Measurements from ENCODE around the gene RAB5A. TPM values are rescaled to one million over a fixed set of nuclear protein-coding genes. Genes with fewer than 3 reads are reported as not detected.
"Not testable (repeated sequence)": the region's sequence is repeated elsewhere in the genome, so short reads cannot be mapped to it uniquely, and the experiment has no call there.

The RAB5A gene
- total RNA-seq, 1 experiment from 2014 or later: 75.4 TPM

GRCh38 chr3:19967812-19968211 is 20.9 kb downstream of the RAB5A start:
- Mint-ChIP-seq H3K4me1 (ENCODE audit: low read depth, unreplicated experiment) (peaks cover 29% of the 10 kb centered on the region), H3K27me3 (ENCODE audit: unreplicated experiment) (no peaks in the 10 kb centered on the region), H3K36me3 (ENCODE audit: insufficient read depth, unreplicated experiment) (peaks cover 13% of the 10 kb centered on the region), H3K27ac (ENCODE audit: unreplicated experiment) (no peak overlapping the region), H3K9me3 (ENCODE audit: low read depth, unreplicated experiment) (no peaks in the 10 kb centered on the region), H3K4me3 (ENCODE audit: low read depth, unreplicated experiment) (no peak overlapping the region)
- CTCF ChIA-PET: no interaction called here
- DNase-seq: no peak
- TF ChIP-seq, protein P1, sequence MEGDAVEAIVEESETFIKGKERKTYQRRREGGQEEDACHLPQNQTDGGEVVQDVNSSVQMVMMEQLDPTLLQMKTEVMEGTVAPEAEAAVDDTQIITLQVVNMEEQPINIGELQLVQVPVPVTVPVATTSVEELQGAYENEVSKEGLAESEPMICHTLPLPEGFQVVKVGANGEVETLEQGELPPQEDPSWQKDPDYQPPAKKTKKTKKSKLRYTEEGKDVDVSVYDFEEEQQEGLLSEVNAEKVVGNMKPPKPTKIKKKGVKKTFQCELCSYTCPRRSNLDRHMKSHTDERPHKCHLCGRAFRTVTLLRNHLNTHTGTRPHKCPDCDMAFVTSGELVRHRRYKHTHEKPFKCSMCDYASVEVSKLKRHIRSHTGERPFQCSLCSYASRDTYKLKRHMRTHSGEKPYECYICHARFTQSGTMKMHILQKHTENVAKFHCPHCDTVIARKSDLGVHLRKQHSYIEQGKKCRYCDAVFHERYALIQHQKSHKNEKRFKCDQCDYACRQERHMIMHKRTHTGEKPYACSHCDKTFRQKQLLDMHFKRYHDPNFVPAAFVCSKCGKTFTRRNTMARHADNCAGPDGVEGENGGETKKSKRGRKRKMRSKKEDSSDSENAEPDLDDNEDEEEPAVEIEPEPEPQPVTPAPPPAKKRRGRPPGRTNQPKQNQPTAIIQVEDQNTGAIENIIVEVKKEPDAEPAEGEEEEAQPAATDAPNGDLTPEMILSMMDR (IDR thresholded peaks at IDR 0.05; ENCODE audit: unreplicated experiment): no peak
- BruUV-seq (replicated peaks): no TSS peak
- intact Hi-C loops (cut with micrococcal nuclease; ENCODE audit: unreplicated experiment): no loop called here

DNA sequence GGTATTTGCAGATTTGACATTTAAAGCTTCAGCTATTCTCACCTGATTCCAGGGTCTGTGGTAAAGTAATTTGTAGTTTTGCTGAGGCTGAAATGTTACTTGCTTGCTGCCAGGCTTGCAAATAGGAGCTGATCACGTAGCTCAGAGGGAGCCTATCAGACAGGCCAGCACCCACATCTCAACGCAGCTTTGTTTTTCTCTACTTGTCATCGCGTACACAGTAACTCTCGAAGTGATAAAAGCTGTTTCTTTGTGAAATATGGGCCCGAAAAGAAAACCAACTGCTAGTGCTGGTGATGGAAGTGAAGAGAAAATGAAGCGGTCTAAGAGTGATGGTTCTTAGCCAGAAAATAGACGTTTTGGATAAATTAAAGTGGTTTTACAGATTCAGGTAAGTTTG is 23.4 kb downstream of the RAB5A start:
- H3K4me3 Mint-ChIP-seq (ENCODE audit: low read depth, unreplicated experiment): no peak overlapping the region
- CTCF ChIA-PET: no interaction called here
- peaks cover 24% of the 10 kb centered on the region for H3K36me3 Mint-ChIP-seq (ENCODE audit: insufficient read depth, unreplicated experiment)
- no peak overlapping the region for H3K27ac Mint-ChIP-seq (ENCODE audit: unreplicated experiment)
- H3K27me3 Mint-ChIP-seq (ENCODE audit: unreplicated experiment): no peaks in the 10 kb centered on the region
- no TSS peak for BruUV-seq (replicated peaks)
- DNase-seq: no peak
- TF ChIP-seq, protein P1 (IDR thresholded peaks at IDR 0.05; ENCODE audit: unreplicated experiment): no peak
- H3K4me1 Mint-ChIP-seq (ENCODE audit: low read depth, unreplicated experiment): peaks cover 29% of the 10 kb centered on the region
- H3K9me3 Mint-ChIP-seq (ENCODE audit: low read depth, unreplicated experiment): no peaks in the 10 kb centered on the region
- intact Hi-C loops (cut with micrococcal nuclease; ENCODE audit: unreplicated experiment): no loop called here

DNA sequence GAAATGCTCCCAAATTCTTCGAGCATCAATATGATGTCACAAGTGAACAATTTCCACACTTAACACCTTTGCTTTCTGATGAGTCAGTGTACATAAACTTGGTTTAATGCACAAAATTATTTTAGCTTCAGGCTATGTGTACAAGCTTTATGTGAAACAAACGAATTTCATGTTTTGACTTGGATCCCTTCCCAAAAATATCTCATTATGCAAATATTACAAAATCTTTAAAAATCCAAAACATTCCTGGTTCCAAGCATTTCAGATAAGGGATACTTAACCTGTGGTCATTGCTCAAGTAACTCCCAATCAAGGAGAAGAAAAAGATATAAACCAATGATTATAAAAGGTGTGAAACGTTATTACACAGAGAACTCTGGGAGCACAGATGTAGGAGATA is 25.2 kb downstream of the RAB5A start:
- no peak overlapping the region for H3K4me3 Mint-ChIP-seq (ENCODE audit: low read depth, unreplicated experiment)
- H3K27ac Mint-ChIP-seq (ENCODE audit: unreplicated experiment): no peak overlapping the region
- no peaks in the 10 kb centered on the region for H3K9me3 Mint-ChIP-seq (ENCODE audit: low read depth, unreplicated experiment)
- peaks cover 18% of the 10 kb centered on the region for H3K4me1 Mint-ChIP-seq (ENCODE audit: low read depth, unreplicated experiment)
- DNase-seq: no peak
- BruUV-seq (replicated peaks): no TSS peak
- intact Hi-C loops (cut with micrococcal nuclease; ENCODE audit: unreplicated experiment): no loop called here
- CTCF ChIA-PET: no interaction called here
- H3K27me3 Mint-ChIP-seq (ENCODE audit: unreplicated experiment): no peaks in the 10 kb centered on the region
- TF ChIP-seq, protein P1 (IDR thresholded peaks at IDR 0.05; ENCODE audit: unreplicated experiment): no peak
- peaks cover 20% of the 10 kb centered on the region for H3K36me3 Mint-ChIP-seq (ENCODE audit: insufficient read depth, unreplicated experiment)

DNA sequence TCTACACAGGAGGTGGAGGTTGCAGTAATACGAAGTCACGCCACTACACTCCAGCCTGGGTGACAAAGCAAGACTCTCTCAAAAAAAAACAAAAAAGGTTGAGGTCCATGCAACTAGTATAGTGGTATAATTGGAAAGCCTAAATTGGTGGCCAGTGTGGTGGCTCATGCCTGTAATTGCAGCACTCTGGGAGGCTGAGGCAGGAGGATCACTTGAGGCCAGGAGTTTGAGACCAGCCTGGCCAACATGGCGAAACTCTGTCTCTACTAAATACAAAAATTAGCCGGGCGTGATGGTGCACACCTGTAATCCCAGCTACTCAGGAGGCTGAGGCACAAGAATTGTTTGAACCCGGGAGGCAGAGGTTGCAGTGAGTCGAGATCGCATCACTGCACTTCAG is 42.0 kb downstream of the RAB5A start:
- H3K27ac Mint-ChIP-seq (ENCODE audit: unreplicated experiment); H3K4me1 Mint-ChIP-seq (ENCODE audit: low read depth, unreplicated experiment); CTCF ChIA-PET; intact Hi-C loops (cut with micrococcal nuclease; ENCODE audit: unreplicated experiment); BruUV-seq (replicated peaks); DNase-seq; H3K9me3 Mint-ChIP-seq (ENCODE audit: low read depth, unreplicated experiment); H3K4me3 Mint-ChIP-seq (ENCODE audit: low read depth, unreplicated experiment); H3K27me3 Mint-ChIP-seq (ENCODE audit: unreplicated experiment): not testable (repeated sequence)
- peaks cover 20% of the 10 kb centered on the region for H3K36me3 Mint-ChIP-seq (ENCODE audit: insufficient read depth, unreplicated experiment)

- CTCF ChIA-PET: no interaction called here
Observed at GRCh38 chr3:19994796-19995195, 47.9 kb downstream of the RAB5A start.

More at GRCh38 chr3:19994796-19995195, 47.9 kb downstream of the RAB5A start:
- Mint-ChIP-seq H3K27me3 (ENCODE audit: unreplicated experiment) (no peaks in the 10 kb centered on the region), H3K9me3 (ENCODE audit: low read depth, unreplicated experiment) (no peaks in the 10 kb centered on the region), H3K36me3 (ENCODE audit: insufficient read depth, unreplicated experiment) (peaks cover 8% of the 10 kb centered on the region), H3K27ac (ENCODE audit: unreplicated experiment) (no peak overlapping the region), H3K4me1 (ENCODE audit: low read depth, unreplicated experiment) (no peaks in the 10 kb centered on the region), H3K4me3 (ENCODE audit: low read depth, unreplicated experiment) (no peak overlapping the region)
- BruUV-seq (replicated peaks): no TSS peak
- TF ChIP-seq, protein P1 (IDR thresholded peaks at IDR 0.05; ENCODE audit: unreplicated experiment): no peak
- no peak for DNase-seq
- intact Hi-C loops (cut with micrococcal nuclease; ENCODE audit: unreplicated experiment): no loop called here

Measured in Calu3 (cell line).